ENCODE results near the gene CD8B2. TPM values are rescaled to one million over a fixed set of nuclear protein-coding genes. Genes with fewer than 3 reads are reported as not detected.
"Not testable (repeated sequence)": the region's sequence is repeated elsewhere in the genome, so short reads cannot be mapped to it uniquely, and the experiment has no call there.

Gene CD8B2
- polyA plus RNA-seq, 3 donors: 0.06 TPM; not detected in 2

DNA sequence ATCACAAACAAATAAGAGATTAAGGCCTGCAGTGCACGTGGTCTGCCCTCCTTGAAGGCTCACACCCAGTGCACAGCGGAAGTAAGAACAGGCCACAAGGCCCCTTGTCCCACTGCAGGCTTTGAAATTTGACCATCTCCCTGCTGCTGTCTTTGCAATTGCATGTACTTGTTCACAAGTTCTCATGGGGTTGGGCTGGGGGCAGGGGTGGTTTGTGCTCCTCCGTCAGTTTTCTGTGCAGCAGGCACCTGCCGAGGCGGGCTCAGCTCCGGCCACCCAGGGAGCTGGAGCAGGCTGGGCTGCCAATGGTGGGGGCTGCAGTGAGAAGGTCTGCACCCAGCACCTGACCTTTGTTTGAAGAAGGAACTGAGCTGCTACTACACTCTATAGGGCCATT is 22.2 kb downstream of the CD8B2 start:
- H3K27ac ChIP-seq (ENCODE audit: low read depth, low read length): not testable (repeated sequence)
- 87 to 96% (median 95%) methylated on average over 3 to 6 of the region's 6 CpGs for WGBS, 3 donors

GRCh38 chr2:106510791-106511190 is 23.6 kb downstream of the CD8B2 start:
- 57 to 75% (median 69%) methylated on average over 4 of the region's 4 CpGs for WGBS, 3 donors
- not testable (repeated sequence) for H3K27ac ChIP-seq (ENCODE audit: low read depth, low read length)

- WGBS, 3 donors: 24 to 73% (median 24%) methylated on average over 10 to 11 of the region's 16 CpGs
Measured at GRCh38 chr2:106511476-106511901, 24.3 kb downstream of the CD8B2 start.

GRCh38 chr2:106511934-106512333 is 24.8 kb downstream of the CD8B2 start:
- not testable (repeated sequence) for H3K27ac ChIP-seq (ENCODE audit: low read depth, low read length)
- 76 to 81% (median 79%) methylated on average over 7 of the region's 7 CpGs for WGBS, 3 donors

More at GRCh38 chr2:106511476-106511901, 24.3 kb downstream of the CD8B2 start:
- not testable (repeated sequence) for H3K27ac ChIP-seq (ENCODE audit: low read depth, low read length)

- WGBS, 3 donors: 82 to 92% (median 83%) methylated on average over 1 to 3 of the region's 5 CpGs
- not testable (repeated sequence) for H3K27ac ChIP-seq (ENCODE audit: low read depth, low read length)
Measured at GRCh38 chr2:106513391-106513790, 26.2 kb downstream of the CD8B2 start.

DNA sequence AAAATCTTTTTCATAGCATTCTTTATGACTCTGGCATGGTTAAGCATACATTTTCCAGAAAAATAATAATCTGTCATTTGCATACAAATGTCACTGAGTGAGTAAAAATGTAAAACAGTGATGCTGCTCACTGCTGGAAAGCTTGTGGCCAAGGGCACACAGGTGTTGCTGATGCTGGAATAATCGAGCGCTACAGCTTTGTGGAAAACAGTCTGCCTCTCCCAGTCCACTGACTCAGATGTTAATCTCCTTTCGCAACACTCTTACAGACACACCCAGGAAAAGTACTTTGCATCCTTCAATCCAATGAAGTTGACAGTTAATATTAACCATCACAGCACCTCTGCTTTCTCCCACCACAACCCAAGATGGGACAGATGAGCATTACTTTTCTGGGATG is 27.7 kb downstream of the CD8B2 start:
- WGBS, 3 donors: 66 to 78% (median 75%) methylated on average over 3 of the region's 3 CpGs
- H3K27ac ChIP-seq (ENCODE audit: low read depth, low read length): not testable (repeated sequence)

DNA sequence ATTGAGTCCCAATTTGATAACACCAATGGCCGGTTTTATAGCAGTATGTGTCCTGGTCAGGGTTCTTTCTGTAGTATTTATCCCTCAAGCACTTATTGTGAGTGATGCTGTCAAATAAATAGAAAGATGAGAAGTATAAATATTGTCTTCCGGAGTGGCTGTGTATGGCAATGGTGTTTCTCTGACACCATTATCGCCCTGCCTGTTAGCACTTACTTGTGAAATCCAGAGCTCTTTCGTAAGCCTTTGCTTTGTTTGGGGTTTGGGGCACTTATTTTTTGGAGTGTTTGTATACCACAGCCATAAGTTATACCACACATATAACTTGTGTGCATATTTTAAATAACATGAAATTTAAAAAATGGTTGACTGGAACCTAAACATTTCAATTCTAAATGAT is 29.3 kb downstream of the CD8B2 start:
- no peak overlapping the region for H3K27ac ChIP-seq (ENCODE audit: low read depth, low read length)
- 72 to 90% (median 79%) methylated on average over 4 of the region's 4 CpGs for WGBS, 3 donors

GRCh38 chr2:106516864-106517263 is 29.7 kb downstream of the CD8B2 start:
- 85 to 91% (median 91%) methylated on average over 1 of the region's 1 CpG for WGBS, 3 donors
- H3K27ac ChIP-seq (ENCODE audit: low read depth, low read length): no peak overlapping the region

DNA sequence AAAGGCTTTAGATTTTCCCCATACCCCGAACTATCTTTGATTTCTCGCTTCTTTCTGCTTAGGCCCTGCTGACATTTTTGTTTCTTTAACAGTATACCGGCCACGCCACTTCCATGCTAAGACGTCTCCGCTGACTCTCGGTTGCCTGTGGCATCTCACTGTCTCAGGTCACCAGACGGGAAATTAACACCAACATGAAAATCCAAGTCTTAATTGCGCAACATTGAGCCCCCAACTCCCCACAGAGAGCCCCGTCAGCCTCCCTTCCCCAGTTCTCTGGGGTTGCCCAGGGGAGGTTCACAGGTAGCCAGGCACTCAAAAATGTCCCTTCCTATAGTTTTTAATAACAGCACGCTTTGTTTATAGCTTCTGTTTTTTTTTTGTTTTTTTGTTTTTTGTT is 30.2 kb downstream of the CD8B2 start:
- WGBS, 3 donors: 90 to 92% (median 91%) methylated on average over 11 of the region's 11 CpGs
- H3K27ac ChIP-seq (ENCODE audit: low read depth, low read length): no peak overlapping the region

DNA sequence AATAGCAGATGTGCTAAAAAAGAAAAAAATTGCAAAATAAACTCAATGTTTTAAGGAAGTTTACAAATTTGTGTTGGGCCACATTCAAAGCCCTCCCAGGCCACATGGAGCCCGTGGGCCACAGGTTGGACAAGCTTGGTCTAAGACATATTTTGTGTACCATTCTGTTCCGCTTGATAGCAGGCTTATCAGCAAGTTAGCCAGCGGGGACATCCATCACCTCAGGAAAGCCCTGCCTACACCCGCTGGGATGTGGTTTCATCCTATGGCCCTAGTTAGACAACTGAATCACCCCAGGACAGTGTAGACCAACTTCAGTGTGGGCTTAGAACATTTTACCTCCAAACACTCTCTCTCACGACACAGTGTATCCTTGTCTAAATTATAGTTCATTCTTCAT is 32.6 kb downstream of the CD8B2 start:
- WGBS, 3 donors: 75 to 76% (median 76%) methylated on average over 5 of the region's 5 CpGs

DNA sequence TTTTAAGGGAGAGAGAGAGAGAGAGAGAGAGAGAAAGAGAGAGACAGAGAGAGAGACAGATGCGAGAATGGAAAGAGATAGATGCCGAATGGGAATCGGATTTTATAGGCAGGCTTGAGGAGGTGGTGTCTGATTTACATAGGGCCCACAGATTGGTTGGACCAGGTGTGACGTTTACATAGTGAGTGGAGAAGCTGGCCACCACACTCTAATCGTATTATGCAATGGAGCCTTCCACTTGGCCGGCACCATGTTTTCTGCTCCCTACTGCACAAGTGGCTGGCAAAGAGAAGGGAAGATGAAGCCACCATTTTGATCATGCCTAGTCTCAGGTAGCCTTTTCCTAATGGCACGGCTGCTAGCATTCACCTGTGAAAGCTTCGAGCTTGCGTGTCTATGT is 33.9 kb downstream of the CD8B2 start:
- WGBS, 3 donors: 78 to 82% (median 82%) methylated on average over 9 of the region's 9 CpGs
- no peak overlapping the region for H3K27ac ChIP-seq (ENCODE audit: low read depth, low read length)

More for the DNA sequence above, 32.6 kb downstream of the CD8B2 start:
- no peak overlapping the region for H3K27ac ChIP-seq (ENCODE audit: low read depth, low read length)

GRCh38 chr2:106523976-106524665 is 37.0 kb downstream of the CD8B2 start:
- 81 to 89% (median 87%) methylated on average over 6 of the region's 6 CpGs for whole genome bisulfite sequencing, 3 donors
- no peak overlapping the region for H3K27ac ChIP-seq (ENCODE audit: low read depth, low read length)

- WGBS, 3 donors: 29 to 63% (median 32%) methylated on average over 2 of the region's 2 CpGs
- no peak overlapping the region for H3K27ac ChIP-seq (ENCODE audit: low read depth, low read length)
Measured at GRCh38 chr2:106530866-106531265, 43.7 kb downstream of the CD8B2 start.

DNA sequence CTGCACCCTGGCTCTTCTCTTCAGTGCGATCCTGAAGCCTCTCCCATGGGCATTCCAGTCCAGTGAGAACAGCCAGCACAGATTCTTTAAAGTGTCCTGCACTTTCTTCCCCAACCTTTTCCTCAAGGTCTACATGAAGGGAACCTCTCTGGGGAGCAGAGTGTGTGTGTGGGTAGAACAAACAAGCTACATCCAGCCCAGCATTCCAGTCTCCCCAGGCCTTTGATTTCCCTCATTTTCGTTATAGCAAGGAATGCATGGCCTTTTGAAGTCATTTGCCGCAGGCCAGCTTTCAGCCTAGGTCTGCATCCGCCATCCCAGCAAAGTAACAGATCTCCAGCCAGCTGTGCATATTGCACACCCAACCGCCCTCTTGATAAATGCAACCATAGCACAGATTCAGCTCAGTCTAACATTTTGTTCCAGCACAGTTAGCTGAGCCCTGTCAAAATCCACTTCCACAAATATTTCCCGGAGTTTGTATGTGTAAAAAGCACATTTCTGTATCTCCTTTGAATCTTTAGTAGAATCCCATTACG is 44.6 kb downstream of the CD8B2 start:
- 71 to 80% (median 72%) methylated on average over 7 of the region's 7 CpGs for WGBS, 3 donors
- no peak overlapping the region for H3K27ac ChIP-seq (ENCODE audit: low read depth, low read length)

GRCh38 chr2:106532236-106532635 is 45.1 kb downstream of the CD8B2 start:
- no peak overlapping the region for H3K27ac ChIP-seq (ENCODE audit: low read depth, low read length)
- 62 to 76% (median 63%) methylated on average over 3 of the region's 3 CpGs for whole genome bisulfite sequencing, 3 donors

GRCh38 chr2:106534471-106534870 is 47.3 kb downstream of the CD8B2 start:
- H3K27ac ChIP-seq (ENCODE audit: low read depth, low read length): no peak overlapping the region
- 63 to 74% (median 69%) methylated on average over 6 of the region's 6 CpGs for WGBS, 3 donors

- H3K27ac ChIP-seq (ENCODE audit: low read depth, low read length): no peak overlapping the region
- WGBS, 3 donors: 91 to 92% (median 91%) methylated on average over 3 of the region's 3 CpGs
Measured at GRCh38 chr2:106536490-106536889, 49.3 kb downstream of the CD8B2 start.

GRCh38 chr2:106537047-106537446 is 49.9 kb downstream of the CD8B2 start:
- WGBS, 3 donors: 59 to 81% (median 65%) methylated on average over 4 of the region's 4 CpGs
- no peak overlapping the region for H3K27ac ChIP-seq (ENCODE audit: low read depth, low read length)

DNA sequence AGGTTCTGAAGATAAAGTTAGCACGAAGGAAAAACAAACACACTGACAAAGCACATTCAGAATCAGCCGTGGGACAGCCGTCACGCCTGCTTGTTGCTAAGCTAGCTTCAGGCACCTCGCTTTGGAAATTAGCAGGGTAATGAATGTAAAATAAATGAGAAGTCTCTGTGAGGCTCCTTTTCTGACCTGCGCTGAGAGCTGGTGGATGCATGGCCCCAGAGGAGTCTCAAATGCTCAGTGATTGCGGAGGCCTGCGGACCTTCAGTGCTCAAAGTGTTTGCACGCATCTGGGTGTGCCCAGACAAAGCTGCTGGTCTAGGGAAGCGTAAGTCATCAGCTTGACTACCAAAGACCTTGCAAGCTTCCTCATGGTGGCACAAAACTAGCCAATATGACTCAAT is 50.6 kb downstream of the CD8B2 start:
- H3K27ac ChIP-seq (ENCODE audit: low read depth, low read length): no peak overlapping the region
- 65 to 88% (median 81%) methylated on average over 10 of the region's 10 CpGs for WGBS, 3 donors

- 85 to 96% (median 96%) methylated on average over 5 of the region's 5 CpGs for WGBS, 3 donors
- no peak overlapping the region for H3K27ac ChIP-seq (ENCODE audit: low read depth, low read length)
Measured at GRCh38 chr2:106540886-106541285, 53.7 kb downstream of the CD8B2 start.
